ENCODE data around the gene SLC6A11. TPM values are rescaled to one million over a fixed set of nuclear protein-coding genes. Genes with fewer than 3 reads are reported as not detected.

The SLC6A11 gene
- total RNA-seq, 4 donors from 2014 or later: 0.05 TPM; not detected in 3

GRCh38 chr3:10875914-10876313 lies 59.9 kb downstream of the SLC6A11 start:
- no peak for ATAC-seq
- Histone ChIP-seq H3K9me3 (no peaks in the 10 kb centered on the region), H3K27ac (no peak overlapping the region), H3K4me3 (no peak overlapping the region), H3K36me3 (no peaks in the 10 kb centered on the region), H3K4me1 (no peaks in the 10 kb centered on the region), H3K27me3 (peaks cover 27% of the 10 kb centered on the region)
- no peak for TF ChIP-seq CTCF (IDR thresholded peaks at IDR 0.05)
- TF ChIP-seq POLR2A (IDR thresholded peaks at IDR 0.05): no peak
- TF ChIP-seq EP300 (IDR thresholded peaks at IDR 0.05): no peak
- TF ChIP-seq POLR2AphosphoS5 (IDR thresholded peaks at IDR 0.05): no peak
- 14 to 80% methylated on average over 1 of the region's 3 CpGs for WGBS, 2 donors (ENCODE audit: low coverage in 1 of 2)

GRCh38 chr3:10876661-10877060 lies 60.6 kb downstream of the SLC6A11 start:
- no peak for TF ChIP-seq POLR2AphosphoS5 (IDR thresholded peaks at IDR 0.05)
- TF ChIP-seq POLR2A (IDR thresholded peaks at IDR 0.05): no peak
- TF ChIP-seq EP300 (IDR thresholded peaks at IDR 0.05): no peak
- no peak for TF ChIP-seq CTCF (IDR thresholded peaks at IDR 0.05)
- Histone ChIP-seq H3K36me3 (no peaks in the 10 kb centered on the region), H3K27me3 (peaks cover 35% of the 10 kb centered on the region), H3K4me1 (no peaks in the 10 kb centered on the region), H3K4me3 (no peak overlapping the region), H3K27ac (no peak overlapping the region), H3K9me3 (no peaks in the 10 kb centered on the region)
- no peak for ATAC-seq
- 41% methylated on average over 4 of the region's 4 CpGs; no CpG with 5 or more reads in 1 of the 2 donors for WGBS, 2 donors (ENCODE audit: low coverage in 1 of 2)

GRCh38 chr3:10882851-10883250 lies 66.8 kb downstream of the SLC6A11 start:
- TF ChIP-seq POLR2AphosphoS5 (IDR thresholded peaks at IDR 0.05): no peak
- no peak for TF ChIP-seq CTCF (IDR thresholded peaks at IDR 0.05)
- TF ChIP-seq EP300 (IDR thresholded peaks at IDR 0.05): no peak
- TF ChIP-seq POLR2A (IDR thresholded peaks at IDR 0.05): no peak
- Histone ChIP-seq H3K27ac (no peak overlapping the region), H3K4me3 (no peak overlapping the region), H3K9me3 (no peaks in the 10 kb centered on the region), H3K36me3 (no peaks in the 10 kb centered on the region), H3K4me1 (no peaks in the 10 kb centered on the region), H3K27me3 (peaks cover 37% of the 10 kb centered on the region)
- 59 to 83% methylated on average over 4 of the region's 14 CpGs for WGBS, 2 donors (ENCODE audit: low coverage in 1 of 2)
- no peak for ATAC-seq

GRCh38 chr3:10883478-10884234 lies 67.6 kb downstream of the SLC6A11 start:
- Histone ChIP-seq H3K4me1 (no peaks in the 10 kb centered on the region), H3K27me3 (peaks cover 37% of the 10 kb centered on the region), H3K36me3 (no peaks in the 10 kb centered on the region), H3K9me3 (no peaks in the 10 kb centered on the region), H3K27ac (no peak overlapping the region), H3K4me3 (no peak overlapping the region)
- TF ChIP-seq EP300 (IDR thresholded peaks at IDR 0.05) (no peak), POLR2A (IDR thresholded peaks at IDR 0.05) (no peak), CTCF (IDR thresholded peaks at IDR 0.05) (no peak), POLR2AphosphoS5 (IDR thresholded peaks at IDR 0.05) (no peak)
- no peak for ATAC-seq
- 47 to 58% methylated on average over 2 to 5 of the region's 7 CpGs for WGBS, 2 donors (ENCODE audit: low coverage in 1 of 2)

- no peak for ATAC-seq
- Histone ChIP-seq H3K27ac (no peak overlapping the region), H3K4me3 (no peak overlapping the region), H3K4me1 (no peaks in the 10 kb centered on the region), H3K36me3 (no peaks in the 10 kb centered on the region), H3K9me3 (peaks cover 0 to 27% (median 0%) of the 10 kb centered on the region in 3 donors), H3K27me3 (peaks cover 23% of the 10 kb centered on the region)
- no peak for TF ChIP-seq POLR2A (IDR thresholded peaks at IDR 0.05)
- TF ChIP-seq POLR2AphosphoS5 (IDR thresholded peaks at IDR 0.05): no peak
- no peak for TF ChIP-seq CTCF (IDR thresholded peaks at IDR 0.05)
- no peak for TF ChIP-seq EP300 (IDR thresholded peaks at IDR 0.05)
- WGBS, 2 donors (ENCODE audit: low coverage in 1 of 2): 100% methylated on average over 1 of the region's 1 CpG; no CpG with 5 or more reads in 1 of the 2 donors
Observed at GRCh38 chr3:10887015-10887414, 71.0 kb downstream of the SLC6A11 start.

Data from gastroesophageal sphincter (tissue), 4 donors.